Spleen (tissue), 7 donors: ENCODE data around the gene IL1F10.

Source experiments
- CTCF ChIP-seq, 11 experiments: fragments of 200-600 bp in 7 of 11; fragments of 450-650 bp in 4 of 11; sonication (generic) in 4 of 11; IDR thresholded peaks in 8 of 11; conservative IDR thresholded peaks in 3 of 11; 1 replicate in 7 of 11; 2 replicates in 4 of 11; pipeline versions ENCODE4 v1.4.0 to v1.8.0; 2016 to 2021; ENCODE audit warnings: antibody characterized with exemption in 11 of 11, inconsistent platforms in 4 of 11, mild to moderate bottlenecking in 1 of 11
- POLR2A ChIP-seq, 3 donors: fragments of 450-650 bp; IDR thresholded peaks; one replicate each; pipeline ENCODE4 v1.5.1; 2017; ENCODE audit warnings: antibody characterized with exemption in 3 of 3, mild to moderate bottlenecking in 1 of 3
- donor health status: DM: no; HTN: no; CAD: no; lungs with moderate emphysema.
- donor health status: DM: no; HTN: no; CAD: no.
- donor health status: DM: no; HTN: no; CAD: no.

- TF ChIP-seq CTCF (IDR thresholded peaks at IDR 0.05 in 8 of 11, conservative IDR thresholded peaks at IDR 0.05 in 3 of 11) (no peak), POLR2A (IDR thresholded peaks at IDR 0.05) (no peak)
Observed at GRCh38 chr2:113117541-113118262, 49.9 kb downstream of the IL1F10 start.
